Stomach (tissue), 9 donors: ENCODE data around the gene NME7. TPM values are rescaled to one million over a fixed set of nuclear protein-coding genes. Genes with fewer than 3 reads are reported as not detected.

Source experiments
- DNase-seq, 2 donors: peaks; one replicate each; pipeline versions ENCODE4 v3.0.0 to v3.0.0-alpha.2; 2013 to 2019
- H3K27ac ChIP-seq, 5 donors: fragments of 200-600 bp in 4 of 5; sonication (generic) in 4 of 5; one replicate each; pipeline ENCODE4 v1.5.1; 2013 to 2019; ENCODE audit warnings: mild to moderate bottlenecking in 1 of 5, moderate library complexity in 1 of 5
- H3K27me3 ChIP-seq, 3 donors: fragments of 200-600 bp; sonication (generic); one replicate each; pipeline ENCODE4 v1.5.1; 2017 to 2019; ENCODE audit warnings: mixed run types in 1 of 3
- H3K36me3 ChIP-seq, 4 donors: fragments of 200-600 bp; sonication (generic); 1 replicate in 3 of 4; 2 replicates in 1 of 4; pipeline ENCODE4 v1.5.1; 2016 to 2019
- H3K4me1 ChIP-seq, 4 donors: fragments of 200-600 bp; sonication (generic); one replicate each; pipeline ENCODE4 v1.5.1; 2016 to 2019
- H3K4me3 ChIP-seq, 4 donors: fragments of 200-600 bp; sonication (generic) in 3 of 4; one replicate each; pipeline ENCODE4 v1.5.1; 2016 to 2019; ENCODE audit warnings: mild to moderate bottlenecking in 1 of 4
- H3K9me3 ChIP-seq, 4 donors: fragments of 200-600 bp; sonication (generic); one replicate each; pipeline ENCODE4 v1.5.1; 2016 to 2019
- EP300 ChIP-seq: sonication (generic); formaldehyde crosslinking; IDR thresholded peaks from one replicate; pipeline ENCODE4 v1.6.1; 2017; ENCODE audit warnings: antibody characterized with exemption
- POLR2A ChIP-seq, 4 donors: fragments of 450-650 bp; IDR thresholded peaks; one replicate each; pipeline ENCODE4 v1.6.1; 2016; ENCODE audit warnings: antibody characterized with exemption in 4 of 4, control low read depth in 2 of 4, mild to moderate bottlenecking in 1 of 4, moderate library complexity in 1 of 4
- POLR2AphosphoS5 ChIP-seq, 3 donors: sonication (generic); formaldehyde crosslinking; IDR thresholded peaks; one replicate each; pipeline ENCODE4 v1.6.1; 2016; ENCODE audit warnings: antibody characterized with exemption in 3 of 3
- WGBS, 5 donors: extraction: QIAGEN DNeasy Blood & Tissue Kit in 3 of 5; methylation state at CpG; one replicate each; pipeline versions ENCODE4 v1.1.5 to v1.1.7; 2013 to 2018; 5-methylcytosine and 5-hydroxymethylcytosine counted together
- intact Hi-C: fragments of 100-400 bp; cut with DNase I; formaldehyde crosslinking; loops from one replicate; pipeline ENCODE4 v1.15.1; 2023; ENCODE audit warnings: low total_unique reads
- polyA plus RNA-seq, 3 donors: library from polyadenylated mRNA; stranded (reverse); fragments of 200-250 nt; gene quantifications; one replicate each; pipeline ENCODE4 v1.2.3, GENCODE V29; 2013
- total RNA-seq, 5 donors: library from RNA; depleted of rRNA; stranded (reverse); fragments of >200 nt; gene quantifications; one replicate each; pipeline versions ENCODE4 v1.1.0 to v1.2.3, GENCODE V29; 2014 to 2016
- TF ChIP-seq, protein P1 (sequence below), 7 experiments: fragments of 450-650 bp in 4 of 7; fragments of 200-600 bp in 3 of 7; sonication (generic) in 3 of 7; IDR thresholded peaks; one replicate each; pipeline ENCODE4 v1.5.1; 2016 to 2019; ENCODE audit warnings: antibody characterized with exemption in 7 of 7, control low read depth in 2 of 7, mild to moderate bottlenecking in 1 of 7
- donor health status: healthy with polysubstance abuse.
- donor health status: Bipolar disorder and iron deficiency.
- donor health status: healthy.

NME7 gene
- total and polyA plus RNA-seq, 8 donors = 7.6 to 44.3 (median 8.2) TPM; not detected in 1

- intact Hi-C loops = no loop called here
- no peaks in the 10 kb centered on the region for H3K27me3 ChIP-seq
- no peak overlapping the region for H3K27ac ChIP-seq
- no peak overlapping the region for H3K4me3 ChIP-seq
- peaks cover 0 to 25% (median 15%) of the 10 kb centered on the region in 4 donors for H3K4me1 ChIP-seq
- no peaks in the 10 kb centered on the region for H3K36me3 ChIP-seq
- WGBS, 5 donors = 35 to 51% (median 38%) methylated on average over 2 of the region's 2 CpGs
- no peaks in the 10 kb centered on the region for H3K9me3 ChIP-seq
- no peak for DNase-seq
- TF ChIP-seq, protein P1, sequence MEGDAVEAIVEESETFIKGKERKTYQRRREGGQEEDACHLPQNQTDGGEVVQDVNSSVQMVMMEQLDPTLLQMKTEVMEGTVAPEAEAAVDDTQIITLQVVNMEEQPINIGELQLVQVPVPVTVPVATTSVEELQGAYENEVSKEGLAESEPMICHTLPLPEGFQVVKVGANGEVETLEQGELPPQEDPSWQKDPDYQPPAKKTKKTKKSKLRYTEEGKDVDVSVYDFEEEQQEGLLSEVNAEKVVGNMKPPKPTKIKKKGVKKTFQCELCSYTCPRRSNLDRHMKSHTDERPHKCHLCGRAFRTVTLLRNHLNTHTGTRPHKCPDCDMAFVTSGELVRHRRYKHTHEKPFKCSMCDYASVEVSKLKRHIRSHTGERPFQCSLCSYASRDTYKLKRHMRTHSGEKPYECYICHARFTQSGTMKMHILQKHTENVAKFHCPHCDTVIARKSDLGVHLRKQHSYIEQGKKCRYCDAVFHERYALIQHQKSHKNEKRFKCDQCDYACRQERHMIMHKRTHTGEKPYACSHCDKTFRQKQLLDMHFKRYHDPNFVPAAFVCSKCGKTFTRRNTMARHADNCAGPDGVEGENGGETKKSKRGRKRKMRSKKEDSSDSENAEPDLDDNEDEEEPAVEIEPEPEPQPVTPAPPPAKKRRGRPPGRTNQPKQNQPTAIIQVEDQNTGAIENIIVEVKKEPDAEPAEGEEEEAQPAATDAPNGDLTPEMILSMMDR (IDR thresholded peaks at IDR 0.05) = no peak
- TF ChIP-seq POLR2A (IDR thresholded peaks at IDR 0.05) = no peak
- no peak for TF ChIP-seq POLR2AphosphoS5 (IDR thresholded peaks at IDR 0.05)
- TF ChIP-seq EP300 = no peak
These were observed 281.7 kb downstream of the NME7 start for GRCh38 chr1:169085911-169086310.

Other genes with a start within 250 kb of the NME7 start
- 10 to 100 TPM in 4 of 5 donors, 1 to 10 TPM in 1; 8.2 to 35.8 (median 10.7) TPM for gene BLZF1, start 398 bp upstream of the NME7 start, total RNA-seq
- 10 to 100 TPM in 1 of 3 donors, 1 to 10 TPM in 2; 9.1 to 11.6 (median 9.3) TPM for gene BLZF1, start 398 bp upstream of the NME7 start, polyA plus RNA-seq
- gene CCDC181, start 59.7 kb upstream of the NME7 start, total RNA-seq = under 1 TPM in 2 of 5 donors, not detected in 3; 0.73 to 0.87 TPM
- gene CCDC181, start 59.7 kb upstream of the NME7 start, polyA plus RNA-seq = 1 to 10 TPM in 2 of 3 donors, under 1 TPM in 1; 0.95 to 4.3 (median 1.9) TPM
- gene SLC19A2, start 118.1 kb upstream of the NME7 start, total RNA-seq = 10 to 100 TPM; 12.5 to 84.3 (median 20.4) TPM
- gene SLC19A2, start 118.1 kb upstream of the NME7 start, polyA plus RNA-seq = 10 to 100 TPM in 1 of 3 donors, 1 to 10 TPM in 2; 5.8 to 14.6 (median 6.6) TPM
- gene F5, start 218.7 kb upstream of the NME7 start, total RNA-seq = 1 to 10 TPM in 2 of 5 donors, under 1 TPM in 1, not detected in 2; 0.87 to 4.8 (median 1.2) TPM
- 1 to 10 TPM in 1 of 3 donors, under 1 TPM in 2; 0.06 to 2.6 (median 0.53) TPM for gene F5, start 218.7 kb upstream of the NME7 start, polyA plus RNA-seq